GM18498 (cell line): ENCODE results near the gene RBKS.
A peak's percentile ranks its signal among the peaks of the same experiment; 100 is the strongest.
"Not testable (repeated sequence)": the region's sequence is repeated elsewhere in the genome, so short reads cannot be mapped to it uniquely, and the experiment has no call there.

Experiments used
- ATAC-seq: cut with Tn5 transposase; IDR thresholded peaks from one replicate; pipeline ENCODE4 v1.9.1; 2021; ENCODE audit warnings: mild to moderate bottlenecking, moderate library complexity; ENCODE audit not compliant: unreplicated experiment

RBKS gene

GRCh38 chr2:27771202-27771547, 119.0 kb downstream of the RBKS start:
- ATAC-seq = peak; percentile 27

GRCh38 chr2:27766287-27766661, 123.9 kb downstream of the RBKS start:
- no peak for ATAC-seq

- ATAC-seq = no peak
Observed at GRCh38 chr2:27765621-27766286, 124.4 kb downstream of the RBKS start.

GRCh38 chr2:27764526-27764925, 125.7 kb downstream of the RBKS start:
- not testable (repeated sequence) for ATAC-seq

GRCh38 chr2:27763907-27764267, 126.3 kb downstream of the RBKS start:
- ATAC-seq = no peak

GRCh38 chr2:27762951-27763906, 127.0 kb downstream of the RBKS start:
- no peak for ATAC-seq

- ATAC-seq = no peak
Observed at GRCh38 chr2:27756544-27757498, 133.4 kb downstream of the RBKS start.

- ATAC-seq = no peak
Observed at GRCh38 chr2:27756091-27756490, 134.1 kb downstream of the RBKS start.

- ATAC-seq = no peak
Observed at GRCh38 chr2:27754831-27755230, 135.4 kb downstream of the RBKS start.

- ATAC-seq = no peak
Observed at GRCh38 chr2:27754138-27754588, 136.0 kb downstream of the RBKS start.

- ATAC-seq = no peak
Observed at GRCh38 chr2:27752551-27753237, 137.5 kb downstream of the RBKS start.

- no peak for ATAC-seq
Observed at GRCh38 chr2:27751377-27751776, 138.8 kb downstream of the RBKS start.

GRCh38 chr2:27748803-27749554, 141.2 kb downstream of the RBKS start:
- ATAC-seq = not testable (repeated sequence)

GRCh38 chr2:27747827-27748352, 142.3 kb downstream of the RBKS start:
- no peak for ATAC-seq

GRCh38 chr2:27746325-27746724, 143.9 kb downstream of the RBKS start:
- ATAC-seq = no peak

GRCh38 chr2:27745494-27745893, 144.7 kb downstream of the RBKS start:
- not testable (repeated sequence) for ATAC-seq

- no peak for ATAC-seq
Observed at GRCh38 chr2:27742571-27742970, 147.6 kb downstream of the RBKS start.

- no peak for ATAC-seq
Observed at GRCh38 chr2:27741673-27742072, 148.5 kb downstream of the RBKS start.

- ATAC-seq = no peak
Observed at GRCh38 chr2:27739058-27739373, 151.2 kb downstream of the RBKS start.
